ENCODE data around the gene SENP6. TPM values are rescaled to one million over a fixed set of nuclear protein-coding genes. Genes with fewer than 3 reads are reported as not detected.
A peak's percentile ranks its signal among the peaks of the same experiment; 100 is the strongest.

The SENP6 gene
- total RNA-seq, 6 experiments from 2014 or later, result 52.0 to 63.1 (median 57.4) TPM

DNA sequence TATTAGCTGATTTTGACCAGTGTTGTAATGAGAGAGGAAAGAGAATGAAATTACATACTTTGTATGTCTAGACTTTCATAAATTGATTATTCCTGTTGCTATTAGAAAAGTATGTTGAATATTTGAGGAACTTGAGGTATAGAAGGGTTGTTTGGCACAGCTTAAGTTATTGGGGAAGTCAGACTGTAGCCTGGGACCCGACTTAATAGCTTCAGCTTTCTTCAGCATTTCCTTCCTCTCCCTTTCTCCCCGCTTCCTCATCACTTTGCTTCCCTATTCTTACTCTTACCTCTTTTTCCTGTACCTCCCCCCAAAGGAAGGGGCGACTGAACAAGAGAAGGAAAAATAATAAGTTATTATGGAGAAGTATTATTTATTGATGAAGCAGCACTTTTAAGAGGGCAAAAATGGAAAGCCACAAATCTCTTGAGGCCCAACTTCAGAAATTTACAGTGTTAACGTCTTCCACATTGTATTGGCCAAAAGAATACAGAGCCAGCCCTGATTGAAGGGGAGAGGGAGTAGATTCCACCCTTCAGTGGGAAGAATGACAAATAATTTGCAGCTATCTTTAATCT is 7.4 kb downstream of the SENP6 start:
- Mint-ChIP-seq H3K27me3 (ENCODE audit: insufficient read depth) (no peaks in the 10 kb centered on the region; the same call in 1 of the 2 replicates), H3K4me3 (no peak overlapping the region), H3K36me3 (ENCODE audit: low read depth) (peaks cover 11% of the 10 kb centered on the region), H3K4me1 (ENCODE audit: low read depth) (peaks cover 89% of the 10 kb centered on the region), H3K27ac (peak overlapping the region; percentile 66), H3K9me3 (no peaks in the 10 kb centered on the region)
- DNase-seq, result no peak
- no peak for TF ChIP-seq CTCF (IDR thresholded peaks at IDR 0.05)

DNA sequence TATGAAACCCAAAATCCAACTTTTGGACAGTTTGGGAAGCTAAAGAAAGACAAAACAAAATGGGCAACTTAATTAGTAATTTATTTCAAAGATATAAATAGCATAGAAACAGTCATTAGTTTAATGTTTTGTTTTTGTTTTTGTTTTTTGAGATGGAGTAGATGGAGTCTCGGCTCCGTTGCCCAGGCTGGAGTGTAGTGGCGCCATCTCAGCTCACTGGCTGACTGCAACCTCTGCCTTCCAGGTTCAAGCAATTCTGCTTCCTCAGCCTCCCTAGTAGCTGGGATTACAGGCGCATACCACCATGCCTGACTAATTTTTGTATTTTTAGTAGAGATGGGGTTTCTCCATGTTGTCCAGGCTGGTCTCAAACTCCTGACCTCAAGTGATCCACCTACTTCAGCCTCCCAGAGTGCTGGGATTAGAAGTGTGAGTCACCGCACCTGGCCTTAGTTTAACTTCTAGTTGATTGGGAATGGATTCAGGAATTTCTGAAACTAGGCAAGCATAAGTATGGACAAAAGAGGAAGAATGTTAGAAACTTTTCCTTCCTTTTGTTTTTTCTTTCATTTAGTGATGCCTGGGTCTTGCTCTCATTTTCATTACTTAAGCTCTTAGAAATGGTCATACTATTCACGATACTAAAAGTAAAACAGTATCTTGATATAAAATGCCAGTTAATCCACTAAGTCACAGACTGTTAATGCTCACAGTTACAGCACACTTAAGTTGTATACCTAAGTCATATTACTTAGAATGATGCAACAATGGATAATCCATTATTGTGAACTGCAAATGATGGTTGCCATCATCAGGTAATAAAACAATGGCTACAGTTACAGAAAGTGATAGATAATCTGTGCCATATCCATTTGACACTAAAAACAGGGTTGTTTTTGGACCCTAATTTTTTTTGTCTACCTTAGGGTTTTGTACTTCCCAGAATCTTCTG is 8.2 kb downstream of the SENP6 start:
- H3K36me3 Mint-ChIP-seq (ENCODE audit: low read depth), result peaks cover 8% of the 10 kb centered on the region; the same call in 1 of the 2 replicates
- no peak for DNase-seq
- H3K27me3 Mint-ChIP-seq (ENCODE audit: insufficient read depth), result no peaks in the 10 kb centered on the region; the same call in 1 of the 2 replicates
- peaks cover 90% of the 10 kb centered on the region for H3K4me1 Mint-ChIP-seq (ENCODE audit: low read depth)
- no peak overlapping the region for H3K4me3 Mint-ChIP-seq
- no peaks in the 10 kb centered on the region for H3K9me3 Mint-ChIP-seq
- H3K27ac Mint-ChIP-seq, result peak overlapping the region; percentile 66
- TF ChIP-seq CTCF (IDR thresholded peaks at IDR 0.05), result no peak

DNA sequence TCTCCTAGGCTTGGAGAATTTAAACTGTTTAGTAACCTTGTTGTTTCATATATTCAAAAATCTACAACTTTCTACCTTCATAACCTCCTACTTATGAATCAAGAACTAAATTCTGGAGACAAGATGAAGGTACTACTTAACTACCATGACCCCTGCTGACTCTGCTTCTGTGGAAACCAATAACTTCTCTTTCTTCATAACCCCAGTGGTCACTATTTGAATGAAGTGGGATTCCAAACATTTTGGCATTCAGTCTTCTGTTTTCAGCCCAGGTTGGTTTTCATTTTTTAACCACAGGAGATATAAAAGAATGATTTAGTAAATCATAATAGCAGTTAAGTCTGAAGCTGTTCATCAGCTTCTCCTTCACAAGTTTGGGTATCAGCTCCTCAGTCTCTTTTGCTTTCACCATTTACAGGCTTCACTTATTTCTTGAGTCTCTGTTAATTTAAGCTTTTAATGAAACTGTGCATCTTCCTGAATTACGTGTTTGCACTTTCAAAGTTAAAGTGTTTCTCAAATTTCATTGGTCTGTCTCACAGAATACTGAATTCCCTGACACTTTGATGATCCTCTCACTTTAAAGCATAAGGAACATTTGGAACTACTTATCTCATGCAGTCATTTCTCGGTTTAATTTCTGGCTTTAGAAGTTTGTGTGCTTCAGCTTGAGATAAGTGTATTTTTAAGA is 9.5 kb downstream of the SENP6 start:
- Mint-ChIP-seq H3K9me3 (no peaks in the 10 kb centered on the region), H3K27ac (peak overlapping the region; percentile 58), H3K4me3 (no peak overlapping the region), H3K36me3 (ENCODE audit: low read depth) (no peaks in the 10 kb centered on the region; the same call in 1 of the 2 replicates), H3K4me1 (ENCODE audit: low read depth) (peaks cover 89% of the 10 kb centered on the region), H3K27me3 (ENCODE audit: insufficient read depth) (no peaks in the 10 kb centered on the region; the same call in 1 of the 2 replicates)
- DNase-seq, result no peak
- no peak for TF ChIP-seq CTCF (IDR thresholded peaks at IDR 0.05)

DNA sequence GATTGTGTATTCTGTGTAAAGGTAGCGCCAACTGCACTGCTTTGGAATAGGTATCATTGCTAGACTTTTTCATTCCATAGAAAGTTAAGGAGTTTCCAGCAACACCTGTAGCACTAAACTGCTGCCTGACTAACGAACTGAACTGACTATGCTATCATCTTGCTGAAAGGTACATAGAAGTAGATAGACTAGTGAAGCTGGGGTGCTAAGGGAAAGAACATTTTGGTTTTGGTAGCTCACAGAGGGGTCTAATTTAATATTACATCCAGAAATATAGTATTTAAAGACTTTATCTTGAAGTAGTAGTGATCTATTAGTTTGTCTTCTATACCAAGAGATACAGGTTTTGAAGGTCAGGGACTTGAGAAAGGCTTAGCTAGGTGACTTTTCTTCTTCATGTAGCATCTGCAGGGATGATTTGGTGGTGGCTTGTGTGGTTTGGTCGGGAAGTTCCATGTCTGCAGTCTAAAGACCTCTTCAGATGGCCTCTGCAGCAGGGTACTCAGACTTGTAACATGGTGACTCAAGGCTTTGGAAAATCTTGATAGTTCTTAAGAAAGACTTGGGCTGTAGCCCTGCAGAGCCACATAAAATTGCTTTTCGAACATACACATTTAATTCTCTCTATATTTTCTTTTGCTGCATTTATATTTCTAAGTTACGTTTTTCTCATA is 10.2 kb downstream of the SENP6 start:
- no peaks in the 10 kb centered on the region; the same call in 1 of the 2 replicates for H3K36me3 Mint-ChIP-seq (ENCODE audit: low read depth)
- H3K9me3 Mint-ChIP-seq, result no peaks in the 10 kb centered on the region
- H3K27me3 Mint-ChIP-seq (ENCODE audit: insufficient read depth), result no peaks in the 10 kb centered on the region; the same call in 1 of the 2 replicates
- H3K27ac Mint-ChIP-seq, result peak overlapping the region; percentile 58
- H3K4me1 Mint-ChIP-seq (ENCODE audit: low read depth), result peaks cover 83% of the 10 kb centered on the region
- DNase-seq, result no peak
- H3K4me3 Mint-ChIP-seq, result peak overlapping the region; percentile 19; the same call in 1 of the 2 replicates
- TF ChIP-seq CTCF (IDR thresholded peaks at IDR 0.05), result no peak

DNA sequence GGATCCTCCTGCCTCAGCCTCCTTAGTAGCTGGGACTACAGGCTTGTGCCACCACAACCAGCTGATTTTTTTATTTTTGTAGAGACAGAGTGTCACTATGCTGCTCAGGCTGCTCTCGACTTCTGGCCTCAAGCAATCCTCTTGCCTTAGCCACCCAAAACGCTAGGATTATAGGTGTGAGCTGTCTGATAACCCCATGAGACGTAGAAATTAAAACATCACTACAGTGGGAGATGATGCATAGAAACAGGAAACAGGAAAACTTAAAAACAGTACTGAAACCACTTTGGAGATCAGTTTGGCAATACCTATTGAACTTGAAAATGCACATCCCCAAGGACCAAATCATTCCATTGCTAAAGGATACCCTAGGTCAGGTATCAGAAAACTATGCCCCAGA is 10.8 kb downstream of the SENP6 start:
- no peak for TF ChIP-seq CTCF (IDR thresholded peaks at IDR 0.05)
- Mint-ChIP-seq H3K36me3 (ENCODE audit: low read depth) (no peaks in the 10 kb centered on the region; the same call in 1 of the 2 replicates), H3K4me1 (ENCODE audit: low read depth) (peaks cover 79% of the 10 kb centered on the region), H3K27me3 (ENCODE audit: insufficient read depth) (no peaks in the 10 kb centered on the region; the same call in 1 of the 2 replicates), H3K9me3 (no peaks in the 10 kb centered on the region), H3K4me3 (no peak overlapping the region), H3K27ac (0 out of 2 replicates have a peak overlapping the region, but pooled peaks have one; percentile 58)
- DNase-seq, result no peak
